B cell (primary cell): ENCODE data around the gene UGT1A9.

Experiments used
- EZH2 ChIP-seq: IDR thresholded peaks from 2 replicates; pipeline ENCODE4 v1.6.1; 2012; ENCODE audit warnings: borderline replicate concordance, low read depth, mild to moderate bottlenecking, moderate library complexity, low read length; ENCODE audit not compliant: insufficient read depth, poor library complexity, severe bottlenecking
- TF ChIP-seq, protein P1 (sequence below): fragments of 200-600 bp; IDR thresholded peaks from one replicate; pipeline ENCODE4 v1.8.0; 2022; ENCODE audit warnings: antibody characterized with exemption, mild to moderate bottlenecking

DNA sequence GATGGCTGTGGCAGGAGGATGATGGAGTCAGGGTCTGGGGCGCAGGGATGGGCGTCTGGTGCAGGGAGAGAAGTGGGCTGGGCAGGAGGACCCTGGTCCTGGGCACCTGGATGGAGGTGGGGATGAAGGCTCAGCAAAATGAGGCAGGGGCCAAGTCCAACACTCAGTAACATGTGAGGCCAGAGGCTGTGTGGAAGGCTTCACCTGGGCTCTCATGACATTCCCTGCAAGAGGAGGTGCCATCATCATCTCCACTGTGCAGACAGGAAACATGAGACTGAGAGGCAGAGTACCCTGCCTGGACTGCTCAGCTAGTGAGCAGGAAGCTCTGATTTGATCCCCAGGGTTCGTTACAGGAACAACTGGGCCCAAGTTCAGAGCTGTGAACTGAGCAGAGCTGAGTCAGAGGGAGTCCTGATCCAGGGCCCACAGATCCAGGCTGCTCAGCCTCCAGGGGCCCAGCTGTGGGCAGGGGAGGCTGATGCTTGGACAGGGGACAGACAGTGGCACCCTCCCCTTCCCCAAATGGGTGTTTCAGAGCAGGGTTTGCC lies 145.7 kb downstream of the UGT1A9 start:
- TF ChIP-seq, protein P1, sequence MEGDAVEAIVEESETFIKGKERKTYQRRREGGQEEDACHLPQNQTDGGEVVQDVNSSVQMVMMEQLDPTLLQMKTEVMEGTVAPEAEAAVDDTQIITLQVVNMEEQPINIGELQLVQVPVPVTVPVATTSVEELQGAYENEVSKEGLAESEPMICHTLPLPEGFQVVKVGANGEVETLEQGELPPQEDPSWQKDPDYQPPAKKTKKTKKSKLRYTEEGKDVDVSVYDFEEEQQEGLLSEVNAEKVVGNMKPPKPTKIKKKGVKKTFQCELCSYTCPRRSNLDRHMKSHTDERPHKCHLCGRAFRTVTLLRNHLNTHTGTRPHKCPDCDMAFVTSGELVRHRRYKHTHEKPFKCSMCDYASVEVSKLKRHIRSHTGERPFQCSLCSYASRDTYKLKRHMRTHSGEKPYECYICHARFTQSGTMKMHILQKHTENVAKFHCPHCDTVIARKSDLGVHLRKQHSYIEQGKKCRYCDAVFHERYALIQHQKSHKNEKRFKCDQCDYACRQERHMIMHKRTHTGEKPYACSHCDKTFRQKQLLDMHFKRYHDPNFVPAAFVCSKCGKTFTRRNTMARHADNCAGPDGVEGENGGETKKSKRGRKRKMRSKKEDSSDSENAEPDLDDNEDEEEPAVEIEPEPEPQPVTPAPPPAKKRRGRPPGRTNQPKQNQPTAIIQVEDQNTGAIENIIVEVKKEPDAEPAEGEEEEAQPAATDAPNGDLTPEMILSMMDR: no peak
- no peak for TF ChIP-seq EZH2
